Muscle of arm (tissue), 14 donors: Measurements from ENCODE around the gene ANXA4. TPM values are rescaled to one million over a fixed set of nuclear protein-coding genes. Genes with fewer than 3 reads are reported as not detected.

Experiments
- DNase-seq: peaks from one replicate; pipeline ENCODE4 v3.0.0-alpha.2; 2013
- long read RNA-seq, 11 donors: transcript quantifications; one replicate each; lab custom pipeline, GENCODE V29; 2026
- polyA plus RNA-seq, 12 donors: library from polyadenylated mRNA; unstranded; fragments of 120-200 nt; gene quantifications; one replicate each; pipeline ENCODE4 v1.2.1, GENCODE V29; 2013; ENCODE audit not compliant: insufficient read length in 12 of 12

Gene ANXA4
- polyA plus RNA-seq: 10 to 100 TPM in 11 of 12 donors, not detected in 1; 24.0 to 68.2 (median 29.4) TPM
- long read RNA-seq, donor 1, full-length matches to known transcripts: 121 of 229 reads
- long read RNA-seq, donor 1, partial matches to known transcripts: 108 of 229 reads
- long read RNA-seq, donor 1, other reads (novel, unspliced or antisense): 0 of 229 reads
- long read RNA-seq, donor 2, transcript ANXA4-201 (13 exons, 2,799 nt): major isoform, 11 of 16 reads
- long read RNA-seq, donor 2, partial matches to known transcripts: 5 of 16 reads
- long read RNA-seq, donor 2, other reads (novel, unspliced or antisense): 0 of 16 reads
- long read RNA-seq, donor 3, transcript ANXA4-201 (13 exons, 2,799 nt): major isoform, 5 of 5 reads
- long read RNA-seq, donor 3, partial matches to known transcripts: 0 of 5 reads
- long read RNA-seq, donor 3, other reads (novel, unspliced or antisense): 0 of 5 reads
- long read RNA-seq, donor 4, full-length matches to known transcripts: 4 of 4 reads
- long read RNA-seq, donor 4, partial matches to known transcripts: 0 of 4 reads
- long read RNA-seq, donor 4, other reads (novel, unspliced or antisense): 0 of 4 reads
- long read RNA-seq, donor 5, transcript ANXA4-201 (13 exons, 2,799 nt): major isoform, 9 of 9 reads
- long read RNA-seq, donor 5, partial matches to known transcripts: 0 of 9 reads
- long read RNA-seq, donor 5, other reads (novel, unspliced or antisense): 0 of 9 reads
- long read RNA-seq, donor 6, full-length matches to known transcripts: 2 of 2 reads
- long read RNA-seq, donor 6, partial matches to known transcripts: 0 of 2 reads
- long read RNA-seq, donor 6, other reads (novel, unspliced or antisense): 0 of 2 reads
- long read RNA-seq, donor 7, full-length matches to known transcripts: 3 of 3 reads
- long read RNA-seq, donor 7, partial matches to known transcripts: 0 of 3 reads
- long read RNA-seq, donor 7, other reads (novel, unspliced or antisense): 0 of 3 reads
- long read RNA-seq, donor 8, transcript ANXA4-201 (13 exons, 2,799 nt): major isoform, 7 of 7 reads
- long read RNA-seq, donor 8, partial matches to known transcripts: 0 of 7 reads
- long read RNA-seq, donor 8, other reads (novel, unspliced or antisense): 0 of 7 reads
- long read RNA-seq, donor 9, transcript ANXA4-201 (13 exons, 2,799 nt): major isoform, 7 of 7 reads
- long read RNA-seq, donor 9, partial matches to known transcripts: 0 of 7 reads
- long read RNA-seq, donor 9, other reads (novel, unspliced or antisense): 0 of 7 reads
- long read RNA-seq, donor 10, full-length matches to known transcripts: 3 of 3 reads
- long read RNA-seq, donor 10, partial matches to known transcripts: 0 of 3 reads
- long read RNA-seq, donor 10, other reads (novel, unspliced or antisense): 0 of 3 reads
- long read RNA-seq, donor 11, partial matches to known transcripts: 0 of 5 reads
- long read RNA-seq, donor 11, other reads (novel, unspliced or antisense): 0 of 5 reads

GRCh38 chr2:69741575-69742321 lies at the start of gene ANXA4:
Gene ANXA4 (plus strand): TSS chr2:69742134. CDS start chr2:69781566, 39,432 bp downstream.
- DNase-seq: peak; percentile 59

- no peak for DNase-seq
Measured at GRCh38 chr2:69692424-69692823, 49.5 kb upstream of the ANXA4 start.

GRCh38 chr2:69693059-69693774 lies 48.7 kb upstream of the ANXA4 start:
- no peak for DNase-seq

- DNase-seq: no peak
Measured at GRCh38 chr2:69693775-69694450, 48.0 kb upstream of the ANXA4 start.

- DNase-seq: no peak
Measured at GRCh38 chr2:69694894-69695849, 46.8 kb upstream of the ANXA4 start.

GRCh38 chr2:69695850-69696216 lies 46.1 kb upstream of the ANXA4 start:
- no peak for DNase-seq

GRCh38 chr2:69700381-69700780 lies 41.6 kb upstream of the ANXA4 start:
- DNase-seq: no peak

- DNase-seq: no peak
Measured at GRCh38 chr2:69701100-69701945, 40.6 kb upstream of the ANXA4 start.

- no peak for DNase-seq
Measured at GRCh38 chr2:69703189-69703588, 38.7 kb upstream of the ANXA4 start.

GRCh38 chr2:69704446-69704845 lies 37.5 kb upstream of the ANXA4 start:
- DNase-seq: no peak

- DNase-seq: no peak
Measured at GRCh38 chr2:69709290-69709689, 32.6 kb upstream of the ANXA4 start.

GRCh38 chr2:69711971-69712370 lies 30.0 kb upstream of the ANXA4 start:
- DNase-seq: no peak

GRCh38 chr2:69714024-69714423 lies 27.9 kb upstream of the ANXA4 start:
- no peak for DNase-seq

GRCh38 chr2:69714539-69715220 lies 27.3 kb upstream of the ANXA4 start:
- DNase-seq: peak; percentile 60

GRCh38 chr2:69715964-69716363 lies 26.0 kb upstream of the ANXA4 start:
- no peak for DNase-seq

- no peak for DNase-seq
Measured at GRCh38 chr2:69716555-69717120, 25.3 kb upstream of the ANXA4 start.
